Thoracic aorta (tissue), 2 donors: ENCODE data around the gene CDH22. TPM values are rescaled to one million over a fixed set of nuclear protein-coding genes. Genes with fewer than 3 reads are reported as not detected.

Experiments
- ATAC-seq: fragments of 150-250 bp; one replicate; pipeline ENCODE4 v1.8.0; 2017; ENCODE audit warnings: low read depth; ENCODE audit not compliant: insufficient number of reproducible peaks, low FRiP score
- DNase-seq: peaks from one replicate; pipeline ENCODE4 v3.0.0-alpha.2; 2020; ENCODE audit warnings: low spot score
- H3K27ac ChIP-seq, 2 donors: fragments of 200-600 bp; sonication (generic); 1 replicate in 1 of 2; 2 replicates in 1 of 2; pipeline ENCODE4 v1.5.1; 2016; ENCODE audit warnings: mild to moderate bottlenecking in 2 of 2, moderate library complexity in 2 of 2
- H3K27me3 ChIP-seq: fragments of 200-600 bp; sonication (generic); replicated peaks from 2 replicates; pipeline ENCODE4 v1.6.0; 2016; ENCODE audit warnings: mild to moderate bottlenecking; ENCODE audit not compliant: insufficient read depth
- H3K36me3 ChIP-seq: fragments of 200-600 bp; sonication (generic); one replicate; pipeline ENCODE4 v1.5.1; 2016
- H3K4me1 ChIP-seq, 2 donors: fragments of 200-600 bp; sonication (generic); 1 replicate in 1 of 2; 2 replicates in 1 of 2; pipeline versions ENCODE4 v1.5.1 to v1.6.0; 2016; ENCODE audit warnings: low read depth in 2 of 2, mild to moderate bottlenecking in 1 of 2; ENCODE audit not compliant: control insufficient read depth in 1 of 2
- H3K4me3 ChIP-seq: fragments of 200-600 bp; sonication (generic); 2 replicates; pipeline ENCODE4 v1.5.1; 2016; ENCODE audit warnings: mild to moderate bottlenecking
- H3K9me3 ChIP-seq: fragments of 200-600 bp; sonication (generic); 2 replicates; pipeline ENCODE4 v1.5.1; 2016
- total RNA-seq, 2 donors: library from RNA; depleted of rRNA; stranded (reverse); fragments of >200 nt; gene quantifications; one replicate each; pipeline versions ENCODE4 v1.1.0 to v1.2.3, GENCODE V29; 2016
- TF ChIP-seq, protein P1 (sequence below): fragments of 200-600 bp; sonication (generic); IDR thresholded peaks from one replicate; pipeline ENCODE4 v1.5.1; 2019; ENCODE audit warnings: antibody characterized with exemption

Gene CDH22
- total RNA-seq, 2 donors from 2014 or later, result not detected

DNA sequence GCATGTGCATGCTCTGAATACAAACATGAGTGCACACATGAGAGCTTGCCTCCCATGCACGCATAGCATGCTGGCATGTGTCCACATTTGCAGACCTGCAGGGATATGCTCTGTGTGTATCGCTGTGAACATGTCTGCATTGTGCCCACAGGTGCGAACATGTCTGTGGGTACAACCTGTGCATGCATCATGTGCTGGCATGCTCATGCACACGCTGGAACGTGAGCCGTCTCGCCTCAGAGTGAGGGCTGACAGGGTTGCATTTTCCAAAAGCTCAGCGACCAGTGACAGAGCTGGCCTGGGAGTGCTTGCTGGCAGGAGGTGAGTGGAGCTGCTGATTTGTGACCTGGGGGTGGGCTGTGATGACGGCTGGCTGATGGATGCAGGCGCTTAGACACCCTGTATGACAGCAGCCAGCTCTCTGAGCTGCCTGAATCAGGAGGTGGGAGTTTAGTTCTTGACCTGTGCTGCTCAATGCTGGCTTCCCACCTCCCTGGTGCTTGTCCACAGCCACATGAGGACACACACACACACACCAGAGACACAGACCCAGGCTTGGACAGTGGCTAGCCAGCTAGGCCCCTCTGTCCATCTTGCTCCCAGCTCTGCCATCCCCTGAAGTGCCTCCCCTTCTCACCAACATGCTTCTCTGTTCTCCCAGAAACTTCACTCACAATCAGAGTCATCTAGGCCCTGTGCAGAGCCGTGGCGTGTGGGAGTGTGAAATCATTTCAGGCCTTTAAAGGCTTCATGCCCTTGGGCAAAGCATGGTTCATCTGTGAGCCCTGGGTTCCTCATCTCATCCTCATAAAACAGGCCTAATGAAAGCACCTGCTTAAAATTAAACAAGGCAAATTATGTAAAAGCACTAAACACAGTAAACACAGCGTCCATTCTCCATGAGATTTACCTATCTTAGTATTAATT lies 138.8 kb downstream of the CDH22 start:
- Histone ChIP-seq H3K27ac (no peak overlapping the region), H3K27me3 (peaks cover 9% of the 10 kb centered on the region), H3K9me3 (no peaks in the 10 kb centered on the region), H3K4me3 (no peak overlapping the region), H3K36me3 (no peaks in the 10 kb centered on the region), H3K4me1 (no peaks in the 10 kb centered on the region)
- ATAC-seq (no peak), DNase-seq (no peak)
- TF ChIP-seq, protein P1, sequence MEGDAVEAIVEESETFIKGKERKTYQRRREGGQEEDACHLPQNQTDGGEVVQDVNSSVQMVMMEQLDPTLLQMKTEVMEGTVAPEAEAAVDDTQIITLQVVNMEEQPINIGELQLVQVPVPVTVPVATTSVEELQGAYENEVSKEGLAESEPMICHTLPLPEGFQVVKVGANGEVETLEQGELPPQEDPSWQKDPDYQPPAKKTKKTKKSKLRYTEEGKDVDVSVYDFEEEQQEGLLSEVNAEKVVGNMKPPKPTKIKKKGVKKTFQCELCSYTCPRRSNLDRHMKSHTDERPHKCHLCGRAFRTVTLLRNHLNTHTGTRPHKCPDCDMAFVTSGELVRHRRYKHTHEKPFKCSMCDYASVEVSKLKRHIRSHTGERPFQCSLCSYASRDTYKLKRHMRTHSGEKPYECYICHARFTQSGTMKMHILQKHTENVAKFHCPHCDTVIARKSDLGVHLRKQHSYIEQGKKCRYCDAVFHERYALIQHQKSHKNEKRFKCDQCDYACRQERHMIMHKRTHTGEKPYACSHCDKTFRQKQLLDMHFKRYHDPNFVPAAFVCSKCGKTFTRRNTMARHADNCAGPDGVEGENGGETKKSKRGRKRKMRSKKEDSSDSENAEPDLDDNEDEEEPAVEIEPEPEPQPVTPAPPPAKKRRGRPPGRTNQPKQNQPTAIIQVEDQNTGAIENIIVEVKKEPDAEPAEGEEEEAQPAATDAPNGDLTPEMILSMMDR, result no peak

DNA sequence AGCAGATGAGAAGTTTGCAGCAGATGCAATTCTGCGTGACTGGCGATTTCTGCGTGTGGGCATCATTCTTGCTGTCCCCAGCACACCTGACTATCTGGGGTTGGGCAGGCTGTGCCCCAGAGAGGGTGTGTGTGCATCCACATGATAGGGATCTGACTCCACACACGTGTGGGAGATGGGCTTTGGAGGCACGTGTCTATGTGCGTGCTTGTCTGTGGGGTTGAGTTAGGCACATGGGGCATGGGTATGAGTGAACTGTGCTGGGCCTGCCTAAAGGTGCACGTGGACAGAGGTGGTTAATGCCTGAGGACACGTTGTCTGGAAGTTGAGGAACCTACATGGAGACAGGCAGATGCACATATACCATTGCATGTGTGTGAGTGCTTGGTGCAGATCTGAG lies 139.9 kb downstream of the CDH22 start:
- TF ChIP-seq, protein P1, result no peak
- DNase-seq (no peak), ATAC-seq (no peak)
- H3K4me1 ChIP-seq, result no peaks in the 10 kb centered on the region
- H3K27me3 ChIP-seq, result no peaks in the 10 kb centered on the region
- H3K27ac ChIP-seq, result no peak overlapping the region
- no peaks in the 10 kb centered on the region for H3K9me3 ChIP-seq
- H3K4me3 ChIP-seq, result no peak overlapping the region
- no peaks in the 10 kb centered on the region for H3K36me3 ChIP-seq

DNA sequence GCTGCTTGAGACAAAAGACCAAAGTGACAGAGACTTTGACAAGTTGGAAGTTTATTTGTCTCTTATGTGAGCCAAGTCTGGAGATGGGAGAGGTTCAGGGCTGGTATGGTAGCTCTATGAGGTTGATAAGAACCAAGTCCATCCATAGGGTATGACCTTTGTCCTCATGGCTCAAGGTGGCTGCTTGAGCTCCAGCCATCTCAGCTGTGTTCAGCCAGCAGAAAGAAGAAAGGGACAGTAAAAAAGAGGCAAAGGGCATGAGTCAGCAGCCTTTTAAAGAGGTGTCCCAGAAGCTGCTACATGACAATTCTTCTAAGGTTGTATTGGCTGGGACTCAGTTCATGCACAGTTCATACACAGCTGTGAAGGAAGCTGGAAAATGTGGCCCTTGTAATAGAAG lies 141.2 kb downstream of the CDH22 start:
- ATAC-seq (no peak), DNase-seq (no peak)
- Histone ChIP-seq H3K4me3 (no peak overlapping the region), H3K27me3 (no peaks in the 10 kb centered on the region), H3K9me3 (no peaks in the 10 kb centered on the region), H3K36me3 (no peaks in the 10 kb centered on the region), H3K4me1 (no peaks in the 10 kb centered on the region), H3K27ac (no peak overlapping the region)
- TF ChIP-seq, protein P1, result no peak

DNA sequence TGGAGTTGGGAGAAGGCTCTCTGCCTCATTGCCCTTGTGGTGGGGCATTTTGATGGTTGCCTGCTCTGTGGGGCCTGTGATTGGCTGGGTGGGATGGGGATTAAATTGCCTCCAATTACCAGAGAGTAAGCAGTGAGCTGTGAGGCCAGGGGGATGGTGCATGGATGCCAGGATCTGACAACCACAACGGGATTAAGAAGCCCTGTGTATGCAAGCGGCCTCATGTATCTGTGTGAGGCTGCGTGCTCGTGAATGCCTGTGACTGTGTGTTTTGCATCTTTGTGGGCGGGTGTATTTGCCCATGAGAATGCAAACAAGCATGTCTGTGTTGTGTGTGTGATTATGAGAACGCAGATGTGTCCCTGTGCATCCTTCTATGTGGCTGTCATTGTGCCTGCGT lies 144.0 kb downstream of the CDH22 start:
- no peaks in the 10 kb centered on the region for H3K36me3 ChIP-seq
- no peak overlapping the region for H3K27ac ChIP-seq
- H3K9me3 ChIP-seq, result no peaks in the 10 kb centered on the region
- peaks cover 4% of the 10 kb centered on the region for H3K27me3 ChIP-seq
- no peak for ATAC-seq
- no peaks in the 10 kb centered on the region for H3K4me1 ChIP-seq
- H3K4me3 ChIP-seq, result no peak overlapping the region
- no peak for DNase-seq
- TF ChIP-seq, protein P1, result no peak

DNA sequence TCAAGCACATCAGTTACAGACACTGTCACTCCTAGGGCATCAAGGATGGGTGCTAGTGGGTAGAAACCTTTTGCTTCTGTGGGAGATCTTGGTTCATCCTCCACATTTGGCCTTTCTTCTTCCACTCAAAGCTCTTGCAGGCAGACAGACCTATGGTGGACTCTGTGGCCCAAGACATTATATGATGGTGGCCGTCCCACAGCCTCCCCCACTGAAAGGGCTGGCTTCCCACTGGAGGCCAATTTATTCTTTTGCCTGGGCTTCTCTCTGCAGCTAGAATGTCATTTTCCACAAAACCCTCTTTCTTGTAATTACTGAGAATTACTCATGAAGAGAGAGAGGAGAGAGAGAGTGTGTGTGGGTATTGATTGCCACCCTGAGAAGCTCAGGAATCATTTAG lies 146.4 kb downstream of the CDH22 start:
- Histone ChIP-seq H3K27me3 (peaks cover 6% of the 10 kb centered on the region), H3K36me3 (no peaks in the 10 kb centered on the region), H3K4me1 (no peaks in the 10 kb centered on the region), H3K27ac (no peak overlapping the region), H3K9me3 (no peaks in the 10 kb centered on the region), H3K4me3 (no peak overlapping the region)
- ATAC-seq (no peak), DNase-seq (no peak)
- TF ChIP-seq, protein P1, result no peak
